Common myeloid progenitor, CD34-positive (primary cell): ENCODE results near the gene TMEM145. TPM values are rescaled to one million over a fixed set of nuclear protein-coding genes. Genes with fewer than 3 reads are reported as not detected.
A peak's percentile ranks its signal among the peaks of the same experiment; 100 is the strongest.
"Not testable (repeated sequence)": the region's sequence is repeated elsewhere in the genome, so short reads cannot be mapped to it uniquely, and the experiment has no call there.

Experiments
- CTCF ChIA-PET: fragments of 350-600 bp; sonication (Branson Sonifier 250); formaldehyde crosslinking; loops from one replicate; lab custom pipeline; 2021; ENCODE audit warnings: antibody characterized with exemption; lab: Charles Lee
- POLR2A ChIA-PET: fragments of 350-600 bp; sonication (Branson Sonifier 250); formaldehyde crosslinking; loops from one replicate; lab custom pipeline; 2021; ENCODE audit warnings: antibody characterized with exemption; lab: Charles Lee
- DNase-seq, 3 donors: peaks; one replicate each; pipeline versions ENCODE4 v3.0.0 to v3.0.0-alpha.2; 2013
- H3K27ac ChIP-seq, 2 experiments: 1 replicate in 1 of 2; 2 replicates in 1 of 2; pipeline ENCODE4 v1.7.0; 2013; ENCODE audit warnings: inconsistent platforms in 2 of 2, low read length in 2 of 2, mild to moderate bottlenecking in 2 of 2, low read depth in 1 of 2, moderate library complexity in 1 of 2; ENCODE audit not compliant: severe bottlenecking in 2 of 2, insufficient read depth in 1 of 2, poor library complexity in 1 of 2
- H3K27me3 ChIP-seq, 5 experiments: replicated peaks in 2 of 5; 1 replicate in 3 of 5; 2 replicates in 2 of 5; pipeline versions ENCODE4 v1.6.1 to v1.7.0; 2013; ENCODE audit warnings: low read length in 4 of 5, mild to moderate bottlenecking in 2 of 5, moderate library complexity in 2 of 5, inconsistent platforms in 1 of 5; ENCODE audit not compliant: insufficient read depth in 5 of 5, control insufficient read depth in 4 of 5
- H3K36me3 ChIP-seq, 4 experiments: 1 replicate in 2 of 4; 2 replicates in 2 of 4; pipeline versions ENCODE4 v1.6.1 to v1.7.0; 2013; ENCODE audit warnings: low read length in 3 of 4, control low read depth in 1 of 4, mild to moderate bottlenecking in 1 of 4; ENCODE audit not compliant: control insufficient read depth in 4 of 4, insufficient read depth in 4 of 4
- H3K4me1 ChIP-seq, 4 experiments: 1 replicate in 3 of 4; 2 replicates in 1 of 4; pipeline versions ENCODE4 v1.6.1 to v1.7.1; 2013; ENCODE audit warnings: low read length in 3 of 4, mild to moderate bottlenecking in 3 of 4, control low read depth in 1 of 4, inconsistent platforms in 1 of 4, moderate library complexity in 1 of 4; ENCODE audit not compliant: control insufficient read depth in 4 of 4, insufficient read depth in 4 of 4; ENCODE audit errors: control extremely low read depth in 1 of 4
- H3K4me3 ChIP-seq, 7 experiments: 1 replicate in 4 of 7; 2 replicates in 3 of 7; pipeline versions ENCODE4 v1.5.1 to v1.7.0; 2013; ENCODE audit warnings: mild to moderate bottlenecking in 7 of 7, low read length in 6 of 7, moderate library complexity in 6 of 7, inconsistent platforms in 2 of 7, low read depth in 2 of 7, control low read depth in 1 of 7; ENCODE audit not compliant: insufficient read depth in 4 of 7, control insufficient read depth in 1 of 7; ENCODE audit errors: extremely low read depth in 1 of 7
- H3K9me3 ChIP-seq, 5 experiments: 1 replicate in 4 of 5; 2 replicates in 1 of 5; pipeline versions ENCODE4 v1.6.1 to v1.7.1; 2013; ENCODE audit warnings: low read length in 4 of 5, mild to moderate bottlenecking in 2 of 5, inconsistent platforms in 1 of 5, low read depth in 1 of 5, moderate library complexity in 1 of 5; ENCODE audit not compliant: control insufficient read depth in 4 of 5, insufficient read depth in 2 of 5; ENCODE audit errors: control extremely low read depth in 1 of 5
- WGBS: methylation state at CpG from one replicate; pipeline ENCODE4 v1.1.5; 2013; ENCODE audit not compliant: insufficient coverage; 5-methylcytosine and 5-hydroxymethylcytosine counted together
- polyA plus RNA-seq: library from polyadenylated mRNA; unstranded; fragments of 120-200 nt; gene quantifications from one replicate; pipeline ENCODE4 v1.2.1, GENCODE V29; 2013

The TMEM145 gene
- 0.04 TPM for polyA plus RNA-seq

DNA sequence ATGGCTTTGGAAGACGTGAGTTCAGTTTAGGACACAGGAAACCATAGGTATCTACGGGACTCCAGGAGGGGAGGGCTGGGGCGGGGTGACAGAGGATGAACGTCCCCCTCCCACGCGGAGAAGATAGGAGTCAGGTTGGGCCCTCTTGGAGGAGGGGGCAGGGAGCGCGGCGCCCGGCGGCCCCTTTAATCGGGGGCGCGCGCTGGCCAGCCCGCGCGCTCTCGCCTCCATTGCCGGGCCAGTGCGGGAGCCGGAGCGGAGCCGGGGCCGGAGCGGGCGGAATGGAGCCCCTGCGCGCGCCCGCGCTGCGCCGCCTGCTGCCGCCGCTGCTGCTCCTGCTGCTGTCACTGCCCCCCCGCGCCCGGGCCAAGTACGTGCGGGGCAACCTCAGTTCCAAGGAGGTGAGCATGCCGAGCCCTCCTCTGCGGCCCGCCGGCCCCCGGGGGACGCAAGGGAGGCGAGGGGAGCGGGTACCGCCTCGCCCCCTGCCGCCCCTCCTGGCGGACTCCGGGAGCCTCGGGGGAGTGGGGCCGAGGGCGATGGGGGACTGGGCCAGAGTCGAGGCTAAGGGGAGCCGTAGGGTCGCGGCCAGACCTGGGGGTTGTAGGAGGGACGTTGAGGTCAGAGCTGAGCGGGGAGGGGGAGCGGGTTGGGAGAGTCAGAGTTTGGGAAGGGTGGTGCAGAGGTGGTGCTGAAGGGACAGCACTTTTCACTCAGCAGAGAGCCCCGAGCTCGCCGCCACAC, at the start of gene TMEM145:
TSS of gene TMEM145 (plus strand) at position 214 of the 744 bp plus-strand sequence. CDS start at position 282, 68 bp downstream.
- H3K27ac ChIP-seq = no peak within 1 kb of the TSS
- DNase-seq = peak; percentile 49 to 84 (median 76)
- peak within 1 kb of the TSS in 6 of 7 experiments; percentile 13 to 68 (median 53) for H3K4me3 ChIP-seq
- ChIA-PET POLR2A (no interaction called here), CTCF (interaction anchor here (0.6 to 0.7 kb wide), 2 partner anchors 17 to 58 kb away, joined by 3 read pairs; no protein-coding TSS in a partner anchor)
- no peaks in the 10 kb centered on the region for H3K9me3 ChIP-seq
- peaks cover 0 to 21% (median 17%) of the 10 kb centered on the region in 4 experiments for H3K4me1 ChIP-seq
- H3K27me3 ChIP-seq = peaks cover 0 to 49% (median 11%) of the 10 kb centered on the region in 5 experiments
- H3K36me3 ChIP-seq = no peaks in the 10 kb centered on the region
- WGBS = under 1% methylated on average over 39 of the region's 67 CpGs

DNA sequence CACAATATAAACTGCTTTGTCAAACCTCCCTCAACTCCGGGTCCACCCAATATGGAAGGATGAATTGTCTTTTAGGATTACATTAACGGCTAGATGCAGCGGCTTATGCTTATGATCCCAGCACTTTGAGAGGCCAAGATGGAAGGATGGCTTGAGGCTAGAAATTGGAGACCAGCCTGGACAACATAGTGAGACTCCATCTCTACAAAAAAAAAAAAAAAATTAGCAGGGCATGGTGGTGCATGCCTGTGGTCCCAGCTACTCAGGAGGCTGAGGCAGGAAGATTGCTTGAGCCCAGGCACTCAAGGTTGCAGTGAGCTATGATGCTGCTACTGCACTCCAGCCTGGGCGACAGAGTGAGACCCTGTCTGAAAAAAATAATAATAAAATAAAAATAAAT, 47.0 kb upstream of the TMEM145 start:
- H3K36me3 ChIP-seq, H3K27ac ChIP-seq, H3K9me3 ChIP-seq, H3K4me3 ChIP-seq, DNase-seq, H3K27me3 ChIP-seq: not testable (repeated sequence)
- ChIA-PET CTCF (interaction anchor here (0.9 kb wide), 1 partner anchor 22 kb away, joined by 3 read pairs; no protein-coding TSS in a partner anchor), POLR2A (interaction anchor here (0.6 kb wide), 2 partner anchors 1292 to 1489 kb away, joined by 4 to 5 read pairs; no protein-coding TSS in a partner anchor)
- peaks cover 7 to 25% (median 24%) of the 10 kb centered on the region in 4 experiments for H3K4me1 ChIP-seq
- 100% methylated on average over 2 of the region's 4 CpGs for WGBS

DNA sequence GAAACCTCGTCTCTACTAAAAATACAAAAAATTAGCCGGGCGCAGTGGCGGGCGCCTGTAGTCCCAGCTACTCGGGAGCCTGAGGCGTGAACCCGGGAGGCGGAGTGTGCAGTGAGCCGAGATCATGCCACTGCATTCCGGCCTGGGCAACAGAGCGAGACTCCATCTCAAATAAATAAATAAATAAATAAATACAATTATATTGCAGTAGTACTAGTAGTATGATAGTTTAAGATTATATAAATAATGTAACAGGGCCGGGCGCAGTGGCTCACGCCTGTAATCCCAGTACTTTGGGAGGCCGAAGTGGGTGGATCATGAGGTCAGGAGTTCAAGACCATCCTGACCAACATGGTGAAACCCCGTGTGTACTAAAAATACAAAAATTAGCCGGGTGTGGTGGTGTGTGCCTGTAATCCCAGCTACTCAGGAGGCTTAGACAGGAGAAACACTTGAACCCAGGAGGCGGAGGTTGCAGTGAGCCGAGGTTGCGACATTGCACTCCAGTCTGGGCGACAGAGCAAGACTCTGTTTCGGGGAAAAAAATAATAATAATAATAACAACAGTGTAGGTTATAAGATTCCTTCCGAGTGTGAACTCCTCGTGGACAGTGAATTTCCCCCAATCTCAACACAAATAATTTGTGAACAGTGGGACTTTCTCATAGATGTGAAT, 46.0 kb upstream of the TMEM145 start:
- DNase-seq, H3K27ac ChIP-seq, H3K9me3 ChIP-seq, H3K36me3 ChIP-seq, H3K27me3 ChIP-seq: not testable (repeated sequence)
- Histone ChIP-seq H3K4me3 (peak overlapping the region in 2 of 7 experiments; percentile 83 to 93), H3K4me1 (peaks cover 7 to 35% (median 33%) of the 10 kb centered on the region in 4 experiments)
- CTCF ChIA-PET = interaction anchor here (0.9 to 1.0 kb wide), 2 partner anchors 11 to 21 kb away, joined by 3 read pairs; no protein-coding TSS in a partner anchor
- WGBS = 100% methylated on average over 6 of the region's 25 CpGs
- POLR2A ChIA-PET = interaction anchor here (0.7 kb wide), 2 partner anchors 11 to 12 kb away, joined by 3 read pairs; partner anchors contain the start of gene ERF

DNA sequence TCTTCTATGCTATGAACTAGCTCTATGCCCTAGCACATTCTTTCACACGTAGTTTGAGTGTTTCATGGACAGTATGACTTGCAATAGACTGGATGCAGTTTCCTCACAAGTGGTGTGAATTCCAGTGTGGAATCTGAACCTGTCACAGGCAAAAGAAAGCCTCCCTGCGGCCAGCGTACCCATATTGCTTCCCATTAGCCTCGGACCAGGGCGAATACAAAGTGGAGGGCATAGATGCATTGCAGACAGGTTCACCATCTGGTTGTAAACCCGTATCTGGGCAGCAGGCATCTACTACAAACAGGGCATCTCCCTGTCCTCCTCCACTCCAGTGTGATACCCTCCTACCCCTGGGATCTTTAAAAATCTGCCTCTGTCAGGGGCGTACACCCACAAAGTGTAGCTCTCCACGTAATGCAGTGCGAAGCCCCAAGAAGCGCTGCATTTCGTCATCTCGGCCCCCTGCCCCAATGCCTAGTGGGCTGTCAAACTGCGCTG, 45.4 kb upstream of the TMEM145 start:
- 9% methylated on average over 12 of the region's 13 CpGs for WGBS
- ChIA-PET CTCF (interaction anchor here (1.0 kb wide), 1 partner anchor 12 kb away, joined by 3 read pairs; no protein-coding TSS in a partner anchor), POLR2A (interaction anchor here (0.7 kb wide), 2 partner anchors 12 to 13 kb away, joined by 3 read pairs; partner anchors contain the start of gene ERF)
- DNase-seq = no peak
- H3K9me3 ChIP-seq = no peaks in the 10 kb centered on the region
- peak overlapping the region; percentile 35 to 93 (median 81) for H3K4me3 ChIP-seq
- H3K27me3 ChIP-seq = no peaks in the 10 kb centered on the region
- H3K36me3 ChIP-seq = peaks cover 0 to 12% (median 5%) of the 10 kb centered on the region in 4 experiments
- peak overlapping the region; percentile 99 for H3K27ac ChIP-seq
- peaks cover 7 to 37% (median 33%) of the 10 kb centered on the region in 4 experiments for H3K4me1 ChIP-seq

DNA sequence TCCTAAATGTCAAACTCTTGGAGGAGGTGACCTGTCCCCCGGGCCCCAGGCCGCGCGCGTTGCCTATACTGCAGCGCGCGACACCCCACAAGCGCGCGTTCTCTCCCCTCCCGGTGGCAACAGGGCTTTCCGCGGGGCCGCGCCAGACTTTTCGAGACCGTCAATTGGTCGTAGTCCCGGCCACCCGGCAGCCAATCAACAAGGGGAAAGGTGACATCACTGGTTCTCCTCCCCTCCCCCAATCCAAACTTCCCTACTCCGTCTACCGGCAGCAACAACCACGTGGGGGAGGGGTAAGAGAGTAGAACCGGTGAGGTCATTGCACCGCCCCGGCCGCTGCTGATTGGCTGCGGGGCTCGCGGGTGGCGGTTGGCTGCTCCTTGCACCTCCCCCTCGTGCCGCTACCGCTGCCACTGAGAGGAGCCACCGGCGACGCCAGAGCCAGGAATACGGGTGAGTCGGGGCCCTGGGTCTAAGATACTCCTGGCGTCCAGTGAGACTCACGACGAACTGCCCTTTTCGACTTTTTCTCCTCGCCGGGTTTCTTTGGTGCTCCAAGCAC, 44.9 kb upstream of the TMEM145 start:
- WGBS = under 1% methylated on average over 36 of the region's 46 CpGs
- Histone ChIP-seq H3K4me1 (peaks cover 7 to 37% (median 33%) of the 10 kb centered on the region in 4 experiments), H3K27me3 (no peaks in the 10 kb centered on the region), H3K27ac (peak overlapping the region; percentile 99), H3K36me3 (peaks cover 0 to 18% (median 8%) of the 10 kb centered on the region in 4 experiments), H3K4me3 (peak overlapping the region; percentile 74 to 93 (median 81)), H3K9me3 (no peaks in the 10 kb centered on the region)
- POLR2A ChIA-PET = interaction anchor here (0.7 to 1.5 kb wide), 3 partner anchors 13 to 34 kb away, joined by 3 to 4 read pairs (median 3); partner anchors contain the start of gene ERF
- CTCF ChIA-PET = no interaction called here
- peak; percentile 99 to 100 (median 100) for DNase-seq

DNA sequence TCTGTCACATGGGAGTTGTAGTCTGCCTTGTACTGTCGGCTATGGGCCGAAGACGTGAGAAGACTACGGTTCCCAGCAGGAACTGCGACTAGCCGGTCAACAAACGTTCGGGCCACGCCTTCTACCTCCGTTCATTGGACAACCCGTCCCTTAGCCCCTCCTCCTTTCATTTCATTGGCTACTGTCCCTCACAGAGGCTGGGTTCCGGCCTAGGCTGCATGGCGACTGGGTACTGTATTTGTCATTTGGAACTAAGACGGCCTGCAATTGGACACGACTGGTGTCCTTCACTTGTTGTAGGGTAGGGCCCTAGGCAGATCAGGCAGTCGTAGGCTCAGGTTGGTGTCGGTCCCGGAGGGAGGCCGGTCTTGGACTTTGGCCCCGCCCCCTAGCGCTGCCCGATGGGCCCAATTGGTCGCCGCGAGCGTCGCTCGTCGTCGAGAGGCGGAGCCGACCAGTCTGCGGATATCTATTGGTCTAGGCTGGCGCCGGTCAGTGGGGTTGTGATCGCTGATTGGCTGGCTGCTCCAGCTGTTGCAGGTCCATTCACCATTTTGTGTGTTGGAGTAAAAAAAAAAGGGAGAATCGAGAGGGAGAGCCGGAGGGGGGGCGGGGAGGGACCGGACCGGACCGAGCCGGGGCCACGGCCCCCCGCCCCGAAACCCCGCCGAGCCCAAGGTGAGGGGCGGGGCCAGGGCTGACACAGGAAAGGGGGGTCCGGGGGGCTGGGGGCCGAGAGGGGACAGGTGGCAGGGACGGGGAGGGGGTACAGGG, 44.2 kb upstream of the TMEM145 start, which contains the start of gene CIC:
TSS of gene CIC (plus strand) at position 549 of the 774 bp plus-strand sequence. CDS start 2,532 bp downstream, outside the sequence.
- DNase-seq = peak; percentile 100
- ChIA-PET CTCF (interaction anchor here (0.6 to 1.1 kb wide), 2 partner anchors 10 to 17 kb away, joined by 3 read pairs; no protein-coding TSS in a partner anchor), POLR2A (interaction anchor here (0.7 to 2.3 kb wide), 4 partner anchors 11 to 34 kb away, joined by 3 to 12 read pairs (median 4); partner anchors contain the start of gene ERF)
- Histone ChIP-seq H3K9me3 (no peaks in the 10 kb centered on the region), H3K27me3 (no peaks in the 10 kb centered on the region), H3K27ac (peak within 1 kb of the TSS; percentile 99), H3K4me1 (peaks cover 7 to 37% (median 33%) of the 10 kb centered on the region in 4 experiments), H3K36me3 (peaks cover 0 to 24% (median 11%) of the 10 kb centered on the region in 4 experiments), H3K4me3 (peak within 1 kb of the TSS; percentile 74 to 93 (median 81))
- WGBS = 0% methylated on average over 25 of the region's 52 CpGs
